ENCODE data around the gene VDAC2. TPM values are rescaled to one million over a fixed set of nuclear protein-coding genes. Genes with fewer than 3 reads are reported as not detected.

Gene VDAC2
- total RNA-seq, 2 donors from 2014 or later: 313 to 428 TPM

DNA sequence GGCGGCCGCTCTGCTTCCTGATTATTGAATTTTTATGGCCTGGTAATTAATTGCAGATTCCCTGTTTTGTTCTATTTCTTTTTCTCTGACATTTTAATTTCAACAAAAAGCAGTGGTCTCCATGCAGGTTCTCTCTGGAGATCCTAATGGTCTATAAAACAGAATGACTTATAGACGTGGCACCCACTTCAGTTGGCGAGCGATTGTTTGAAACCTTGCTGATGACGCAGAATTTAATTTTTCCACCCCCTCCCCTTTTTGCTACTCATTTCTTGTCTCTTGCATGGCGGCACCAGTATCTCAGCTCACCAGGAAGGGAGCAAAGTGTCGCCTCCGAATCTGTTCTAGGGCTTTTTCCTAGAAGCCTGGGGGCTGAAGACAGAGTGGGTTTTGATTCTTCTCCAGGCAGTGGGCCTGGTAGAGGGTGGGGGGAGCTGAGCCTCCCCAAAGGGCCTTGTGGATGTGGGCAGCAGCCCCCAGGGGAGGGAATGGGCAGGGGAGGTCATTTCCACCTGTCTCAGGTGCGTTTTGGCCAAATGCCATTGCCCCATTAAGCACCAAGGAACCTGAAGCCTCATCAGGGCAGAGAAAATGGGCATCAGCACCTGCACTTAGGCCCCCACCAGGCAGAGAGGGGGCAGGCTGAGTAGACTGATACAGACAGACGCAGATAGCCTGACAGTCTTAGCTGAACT, 28.6 kb downstream of the VDAC2 start:
- no peak for ATAC-seq
- DNase-seq: no peak
- intact Hi-C loops (cut with DNase I): loop anchor here (5.0 to 10.0 kb wide), 5 partner anchors 54 to 997 kb away; partner anchors contain the start of gene SAMD8 (in 1 of the 2)

DNA sequence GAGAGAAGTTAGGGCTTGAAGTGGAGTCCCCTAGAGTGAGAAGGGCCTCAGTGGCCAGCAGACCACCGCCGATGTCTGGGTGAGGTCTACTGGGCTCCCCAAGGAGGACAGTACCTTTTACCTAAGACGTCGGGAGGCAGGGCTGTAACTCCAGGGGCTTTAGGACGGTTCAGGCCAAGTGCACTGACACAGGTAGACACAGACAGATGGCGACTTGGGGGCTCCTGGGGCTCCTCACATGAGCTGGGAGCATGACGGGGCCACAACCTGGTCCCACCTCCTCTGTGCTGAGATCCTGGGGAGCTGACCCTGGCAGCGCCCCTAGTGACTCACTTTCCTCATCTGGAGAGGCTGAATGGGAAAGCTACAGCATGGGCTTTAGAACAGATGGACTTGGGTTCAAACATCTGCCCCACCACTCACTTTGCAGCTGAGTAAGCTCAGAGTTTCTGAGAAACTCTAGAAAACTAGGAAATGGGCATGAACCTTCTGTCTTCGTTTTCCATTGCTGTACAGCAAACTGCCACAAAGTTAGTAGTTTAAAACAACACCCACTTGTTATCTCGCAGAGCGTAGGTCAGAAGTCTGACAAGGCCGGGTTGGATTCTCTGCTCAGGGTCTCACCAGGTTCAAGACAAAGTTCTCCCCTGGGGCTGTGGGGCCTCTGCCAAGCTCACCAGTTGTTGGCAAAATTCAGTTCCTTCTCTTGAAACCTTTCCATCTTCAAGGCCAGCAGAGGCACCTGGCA, 29.9 kb downstream of the VDAC2 start:
- ATAC-seq (no peak), DNase-seq (no peak)
- intact Hi-C loops (cut with DNase I): loop anchor here in 1 of 2 donors (10.0 kb wide), 1 partner anchor 966 kb away; no protein-coding TSS in a partner anchor

- DNase-seq (no peak), ATAC-seq (no peak)
- intact Hi-C loops (cut with DNase I): loop anchor here in 1 of 2 donors (10.0 kb wide), 1 partner anchor 969 kb away; no protein-coding TSS in a partner anchor
Observed at GRCh38 chr10:75243426-75243825, 32.8 kb downstream of the VDAC2 start.

DNA sequence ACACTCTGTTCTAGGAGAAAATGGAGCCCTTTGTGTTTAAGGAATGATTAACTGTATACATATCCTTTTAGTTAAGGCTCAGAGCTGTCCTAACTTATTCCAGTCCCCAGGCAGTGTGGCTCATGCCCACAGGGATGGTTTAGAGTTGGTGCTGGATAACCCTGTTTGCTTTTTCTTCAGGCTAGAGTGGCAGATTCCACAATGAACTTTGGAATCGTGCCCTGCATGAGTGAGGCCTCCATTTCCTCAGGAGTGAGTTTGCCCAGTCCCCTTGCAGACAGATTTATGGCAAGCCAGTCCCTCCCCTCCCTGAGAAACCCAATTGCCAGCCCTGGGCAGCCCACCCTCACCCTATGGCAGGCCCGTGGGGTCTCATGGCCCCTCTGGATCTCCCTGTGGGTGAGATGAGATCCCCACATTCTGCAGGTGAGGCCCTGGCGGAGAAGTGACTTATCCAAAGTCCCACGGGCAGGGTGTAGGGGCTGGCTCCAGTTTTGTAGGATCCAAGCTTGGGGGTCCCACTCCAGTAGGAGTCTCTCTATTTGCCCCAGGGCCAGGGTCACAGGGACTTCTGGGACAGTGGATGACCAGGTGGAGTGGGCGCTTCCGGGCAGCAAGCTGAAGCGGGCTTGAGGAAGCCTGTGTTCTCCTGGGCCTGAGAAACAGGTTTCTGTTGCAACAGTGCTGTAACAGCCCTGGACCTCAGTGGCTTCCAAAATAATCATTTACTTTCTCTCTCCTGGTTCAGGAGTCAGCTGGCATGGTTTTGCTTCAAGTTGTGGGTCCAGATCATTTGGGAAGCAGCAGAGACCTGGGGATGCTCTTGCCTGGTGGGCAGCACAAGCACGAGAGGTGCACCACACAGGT, 34.1 kb downstream of the VDAC2 start:
- ATAC-seq: no peak
- no peak for DNase-seq
- intact Hi-C loops (cut with DNase I): loop anchor here in 1 of 2 donors (10.0 kb wide), 1 partner anchor 970 kb away; no protein-coding TSS in a partner anchor

GRCh38 chr10:75245354-75246250, 35.0 kb downstream of the VDAC2 start:
- DNase-seq: no peak
- ATAC-seq: no peak
- intact Hi-C loops (cut with DNase I): loop anchor here in 1 of 2 donors (10.0 kb wide), 1 partner anchor 971 kb away; no protein-coding TSS in a partner anchor

DNA sequence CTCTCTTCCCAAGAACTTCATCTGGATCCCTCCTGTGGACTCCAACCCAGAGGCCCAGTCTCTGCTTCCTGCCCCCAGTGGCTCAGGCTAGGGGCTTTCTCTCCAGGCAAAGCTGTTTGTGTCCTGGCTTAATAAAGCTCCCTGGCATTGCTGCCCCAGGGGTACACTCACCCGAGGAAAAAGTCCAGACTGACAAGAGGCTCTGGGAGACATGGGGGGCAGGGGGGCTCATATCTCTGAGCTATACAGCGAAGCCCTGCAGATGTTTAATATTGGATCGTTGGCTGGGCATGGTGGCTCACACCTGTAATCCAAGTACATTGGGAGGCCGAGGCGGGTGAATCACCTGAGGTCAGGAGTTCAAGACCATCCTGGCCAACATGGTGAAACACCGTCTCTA, 35.9 kb downstream of the VDAC2 start:
- intact Hi-C loops (cut with DNase I): loop anchor here in 1 of 2 donors (10.0 kb wide), 1 partner anchor 972 kb away; no protein-coding TSS in a partner anchor
- no peak for ATAC-seq
- DNase-seq: no peak

- intact Hi-C loops (cut with DNase I): loop anchor here in 1 of 2 donors (10.0 kb wide), 1 partner anchor 973 kb away; no protein-coding TSS in a partner anchor
- peak in 1 of 2 donors; percentile 10 for ATAC-seq
- no peak for DNase-seq
Observed at GRCh38 chr10:75247797-75248196, 37.2 kb downstream of the VDAC2 start.

GRCh38 chr10:75250934-75251333, 40.3 kb downstream of the VDAC2 start:
- no peak for ATAC-seq
- DNase-seq: no peak

DNA sequence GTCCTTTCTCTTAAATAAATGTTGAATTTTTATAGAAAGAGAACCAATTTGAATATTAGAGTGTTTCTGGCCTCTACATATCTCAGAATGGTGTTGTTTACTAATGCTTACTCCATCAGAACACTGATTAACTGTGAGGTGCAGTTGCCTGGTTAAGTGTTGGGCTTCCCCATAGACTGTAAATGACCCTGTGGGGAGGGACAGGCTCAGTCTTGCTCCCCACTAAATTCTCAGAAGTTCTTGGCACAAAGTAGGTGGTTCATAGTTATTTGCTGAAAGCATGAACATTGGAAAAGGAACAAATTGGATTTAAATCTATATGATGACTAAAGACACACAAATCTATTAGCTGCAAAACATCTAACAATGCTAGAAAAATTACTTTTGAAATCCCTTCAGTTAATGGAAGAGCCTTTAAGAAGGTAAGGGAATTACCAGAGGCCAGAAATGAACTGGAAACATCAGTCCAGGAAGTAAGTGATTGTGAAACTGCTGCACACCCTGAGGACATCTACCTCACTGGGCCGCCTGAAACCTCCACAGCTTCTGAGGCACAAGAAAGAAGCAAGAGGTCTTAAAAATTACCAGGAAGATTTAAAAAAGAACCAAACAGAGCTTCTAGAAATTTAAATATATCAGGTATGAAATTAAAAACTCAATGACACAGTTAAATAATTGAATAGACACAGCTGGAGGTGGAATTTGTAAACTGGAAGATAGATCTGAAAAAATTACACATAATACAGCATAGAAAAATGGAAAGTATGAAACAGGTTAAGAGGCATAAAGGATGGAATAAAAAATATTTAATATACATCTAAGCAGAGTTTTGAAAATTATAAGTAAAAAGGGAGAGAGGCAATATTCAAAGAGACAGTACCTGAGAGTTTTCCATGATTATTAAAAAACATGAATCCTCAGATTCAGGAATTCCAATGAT, 43.0 kb downstream of the VDAC2 start:
- ATAC-seq (no peak), DNase-seq (no peak)
- intact Hi-C loops (cut with DNase I): no loop called here

More at GRCh38 chr10:75250934-75251333, 40.3 kb downstream of the VDAC2 start:
- intact Hi-C loops (cut with DNase I): no loop called here

DNA sequence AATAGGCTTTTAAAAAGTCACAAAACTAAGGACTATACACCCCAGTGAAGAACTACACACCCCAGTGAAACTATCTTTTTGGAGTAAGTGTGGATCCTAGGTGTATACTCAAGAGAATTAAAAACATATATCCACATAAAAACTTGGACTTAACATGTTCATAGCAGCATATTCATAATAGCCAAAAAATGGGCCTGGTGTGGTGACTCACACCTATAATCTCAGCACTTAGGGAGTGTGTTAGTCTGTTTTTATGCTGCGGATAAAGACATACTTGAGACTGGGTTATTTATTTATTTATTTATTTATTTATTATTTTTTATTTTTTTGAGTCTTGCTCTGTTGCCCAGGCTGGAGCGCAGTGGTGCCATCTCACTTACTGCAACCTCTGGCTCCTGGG, 44.1 kb downstream of the VDAC2 start:
- DNase-seq (no peak), ATAC-seq (no peak)
- intact Hi-C loops (cut with DNase I): no loop called here

GRCh38 chr10:75260990-75261389, 50.4 kb downstream of the VDAC2 start:
- ATAC-seq: no peak
- intact Hi-C loops (cut with DNase I): no loop called here
- DNase-seq: no peak

DNA sequence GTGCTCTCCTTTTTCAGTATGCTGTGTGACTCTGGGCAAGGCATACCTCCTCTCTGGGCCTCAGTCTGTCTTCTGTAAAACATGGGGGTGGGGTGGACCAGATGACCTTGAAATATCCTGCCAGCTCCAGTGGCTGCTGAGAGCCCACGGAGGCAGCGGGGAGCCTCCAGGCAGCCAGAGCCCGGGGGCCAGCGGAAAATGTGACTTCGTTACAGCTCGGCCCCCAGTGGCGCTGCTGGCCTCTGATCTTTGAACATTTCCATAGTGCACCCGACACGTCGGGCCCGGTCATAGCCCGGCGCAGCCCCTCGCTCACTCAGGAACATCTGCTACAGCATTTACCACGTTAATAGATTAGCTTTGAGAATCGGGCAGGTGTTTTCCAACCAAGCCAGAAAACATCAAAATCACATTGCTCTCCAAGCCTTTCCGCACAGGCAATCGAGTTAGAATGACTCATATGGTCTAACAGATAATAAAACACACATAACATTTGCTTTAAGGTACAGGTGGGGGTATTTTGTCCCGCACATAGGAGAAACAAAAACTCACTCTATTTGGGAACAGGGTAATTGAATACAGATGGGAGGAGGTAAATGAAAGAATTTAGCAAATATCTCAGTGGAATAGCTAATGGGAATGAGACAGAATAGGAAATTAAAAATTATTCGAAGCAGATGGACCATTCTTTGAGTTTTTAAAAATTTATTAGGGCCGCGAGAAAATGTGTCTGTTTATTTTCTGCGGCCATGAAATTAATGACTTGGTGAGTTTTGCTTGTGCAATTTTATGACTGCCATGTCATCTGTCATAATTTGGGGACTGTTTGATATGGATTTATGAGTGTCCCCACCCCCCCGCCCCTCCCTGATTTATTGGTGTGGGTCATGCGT, 51.5 kb downstream of the VDAC2 start:
- no peak for ATAC-seq
- no peak for DNase-seq
- intact Hi-C loops (cut with DNase I): no loop called here

DNA sequence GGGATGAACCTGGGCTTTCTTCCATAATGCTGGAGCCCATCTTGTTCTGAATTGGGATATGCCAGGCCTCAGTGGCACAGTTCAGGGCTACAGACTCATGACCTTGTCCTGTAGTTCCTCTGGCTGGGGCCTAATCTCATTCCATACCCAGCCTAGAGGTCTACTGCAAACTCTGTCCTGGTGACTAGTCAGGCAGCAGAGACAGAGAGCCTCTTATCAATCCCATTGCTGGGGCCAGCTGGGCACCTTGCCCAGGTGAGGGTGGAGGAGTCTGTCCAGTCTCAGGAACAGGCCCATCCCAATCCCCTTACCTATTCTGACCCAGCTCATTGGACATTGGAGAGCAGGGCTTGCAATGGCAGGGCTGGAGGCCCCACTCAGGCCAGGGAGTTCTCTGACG, 53.2 kb downstream of the VDAC2 start:
- no peak for DNase-seq
- peak in 1 of 2 donors; percentile 30 for ATAC-seq

DNA sequence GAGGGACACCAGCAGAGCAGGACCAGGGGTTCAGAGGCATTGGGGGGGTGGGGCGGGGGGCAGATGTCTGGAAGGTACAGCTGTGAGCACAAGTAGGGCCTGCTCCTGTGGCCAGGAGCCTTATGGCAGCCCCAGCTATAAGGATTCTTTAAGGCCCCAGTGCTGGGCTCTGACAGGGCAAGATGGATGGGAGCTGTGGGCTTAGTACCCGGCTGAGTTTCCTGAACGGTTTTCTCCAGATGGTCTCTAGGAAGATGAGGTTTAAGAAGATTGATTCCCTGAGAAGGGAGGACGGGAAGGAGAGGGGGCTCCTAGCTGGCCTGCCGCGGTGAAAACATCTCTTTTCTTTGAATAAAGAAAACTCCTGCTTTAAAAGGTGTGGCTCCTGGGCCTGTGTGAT, 55.3 kb downstream of the VDAC2 start:
- DNase-seq (no peak), ATAC-seq (no peak)
- intact Hi-C loops (cut with DNase I): no loop called here

More for the DNA sequence above, 53.2 kb downstream of the VDAC2 start:
- intact Hi-C loops (cut with DNase I): no loop called here

- intact Hi-C loops (cut with DNase I): no loop called here
- DNase-seq (no peak), ATAC-seq (no peak)
Observed at GRCh38 chr10:75266945-75267344, 56.3 kb downstream of the VDAC2 start.

DNA sequence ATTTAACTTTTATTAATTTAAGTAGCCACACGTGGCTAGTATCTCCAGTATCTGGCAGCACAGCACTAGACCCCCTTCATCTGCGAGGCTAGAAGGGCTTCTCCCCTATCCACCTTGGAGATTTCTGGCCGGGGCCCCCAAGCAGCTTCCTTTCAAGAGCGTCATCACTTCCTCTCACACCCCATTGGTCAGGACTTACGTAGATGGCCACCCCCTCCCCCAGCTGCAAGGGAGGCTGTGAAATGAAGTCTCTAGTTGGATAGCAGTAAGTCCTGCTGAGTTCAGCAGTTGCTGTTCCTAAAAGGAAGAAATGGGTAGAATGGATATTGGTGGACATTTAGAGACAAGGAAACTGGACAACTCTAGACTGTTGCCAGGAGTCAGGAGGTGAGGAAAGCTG, 59.0 kb downstream of the VDAC2 start:
- DNase-seq (no peak), ATAC-seq (no peak)
- intact Hi-C loops (cut with DNase I): no loop called here
